NCI-H128 (cell line): ENCODE results near the gene GNG4.
"Not testable (repeated sequence)": the region's sequence is repeated elsewhere in the genome, so short reads cannot be mapped to it uniquely, and the experiment has no call there.

ENCODE experiments used
- DNase-seq: peaks from one replicate; lab custom pipeline; 2025; ENCODE audit not compliant: unreplicated experiment; lab: John Stamatoyannopoulos, UW

The GNG4 gene

DNA sequence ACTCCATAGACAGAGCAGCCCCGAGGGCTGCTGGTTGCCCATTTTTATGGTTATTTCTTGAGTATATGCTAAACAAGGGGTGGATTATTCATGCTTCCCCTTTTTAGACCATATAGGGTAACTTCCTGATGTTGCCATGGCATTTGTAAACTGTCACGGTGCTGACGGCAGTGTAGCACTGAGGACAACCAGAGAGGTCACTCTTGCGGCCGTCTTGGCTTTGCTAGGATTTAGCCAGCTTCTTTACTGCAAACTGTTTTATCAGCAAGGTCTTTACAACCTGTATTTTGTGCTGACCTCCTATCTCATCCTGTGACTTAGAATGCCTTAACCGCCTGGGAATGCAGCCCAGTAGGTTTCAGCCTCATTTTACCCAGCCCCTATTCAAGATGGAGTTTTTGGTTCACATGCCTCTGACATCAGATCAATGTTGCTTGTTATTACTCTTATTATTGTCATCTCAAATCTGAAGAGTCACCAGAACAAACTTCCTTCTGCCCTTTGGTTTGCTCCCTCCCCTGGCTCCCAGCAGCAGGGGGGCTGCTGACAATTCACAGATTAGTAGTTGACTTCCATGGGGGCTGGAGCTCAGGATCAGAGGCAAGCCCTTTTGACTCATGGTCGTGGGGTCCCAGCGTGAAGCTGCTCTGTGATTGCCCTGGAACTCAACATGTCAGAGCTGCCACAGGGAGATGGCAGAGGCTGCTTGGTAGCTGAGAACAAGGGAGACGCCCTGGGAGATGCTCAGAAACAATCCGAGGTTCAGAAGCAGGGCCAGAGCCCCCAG is 103.0 kb downstream of the GNG4 start:
- not testable (repeated sequence) for DNase-seq

DNA sequence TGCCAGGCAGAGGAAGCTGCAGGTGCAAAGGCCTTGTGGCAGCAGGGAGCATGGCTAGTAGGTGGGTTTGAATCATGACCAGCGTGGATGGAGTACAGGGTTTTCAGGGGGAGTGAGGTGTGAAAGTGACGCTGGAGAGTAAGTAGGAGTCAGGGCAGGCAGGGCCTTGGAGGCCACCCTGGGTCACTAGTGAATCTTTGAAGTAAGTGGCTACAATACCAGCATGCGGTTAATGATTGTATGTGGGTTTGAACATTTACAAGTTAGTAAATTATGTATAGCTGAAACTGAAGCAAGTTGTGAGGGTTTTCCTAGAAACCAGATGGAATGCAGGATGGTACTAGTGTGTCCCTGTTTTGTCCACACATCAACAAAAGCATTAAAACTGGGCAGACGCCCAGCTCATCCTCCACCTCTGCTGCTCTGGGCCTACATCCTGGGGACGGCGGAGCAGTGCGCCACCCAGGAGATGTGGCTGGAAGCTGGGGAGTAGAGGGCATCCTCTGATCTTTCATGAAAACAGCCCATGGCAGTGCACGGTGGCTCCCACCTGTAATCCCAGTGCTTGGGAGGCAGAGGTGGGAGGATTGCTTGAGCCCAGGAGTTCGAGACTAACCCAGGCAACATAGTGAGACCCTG is 104.2 kb downstream of the GNG4 start:
- no peak for DNase-seq

DNA sequence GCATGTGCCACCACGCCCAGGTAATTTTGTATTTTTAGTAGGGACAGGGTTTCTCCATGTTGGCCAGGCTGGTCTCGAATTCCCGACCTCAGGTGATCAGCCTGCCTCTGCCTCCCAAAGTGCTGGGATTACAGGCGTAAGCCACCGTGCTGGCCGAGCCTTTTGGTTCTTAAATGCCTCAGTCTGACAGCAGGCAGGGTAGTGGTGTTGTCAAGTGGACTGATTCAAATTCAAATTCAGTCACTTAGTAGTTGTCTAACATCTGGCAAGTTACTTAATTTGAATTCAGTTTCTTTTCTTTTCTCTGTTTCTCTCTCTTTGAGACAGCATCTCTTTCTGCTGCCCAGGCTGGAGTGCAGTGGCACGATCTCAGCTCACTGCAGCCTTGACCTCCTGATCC is 106.7 kb downstream of the GNG4 start:
- DNase-seq = not testable (repeated sequence)

- no peak for DNase-seq
These were observed 116.0 kb downstream of the GNG4 start for GRCh38 chr1:235533476-235534168.

- no peak for DNase-seq
These were observed 117.2 kb downstream of the GNG4 start for GRCh38 chr1:235532360-235532759.

GRCh38 chr1:235527196-235527814 is 122.3 kb downstream of the GNG4 start:
- no peak for DNase-seq

DNA sequence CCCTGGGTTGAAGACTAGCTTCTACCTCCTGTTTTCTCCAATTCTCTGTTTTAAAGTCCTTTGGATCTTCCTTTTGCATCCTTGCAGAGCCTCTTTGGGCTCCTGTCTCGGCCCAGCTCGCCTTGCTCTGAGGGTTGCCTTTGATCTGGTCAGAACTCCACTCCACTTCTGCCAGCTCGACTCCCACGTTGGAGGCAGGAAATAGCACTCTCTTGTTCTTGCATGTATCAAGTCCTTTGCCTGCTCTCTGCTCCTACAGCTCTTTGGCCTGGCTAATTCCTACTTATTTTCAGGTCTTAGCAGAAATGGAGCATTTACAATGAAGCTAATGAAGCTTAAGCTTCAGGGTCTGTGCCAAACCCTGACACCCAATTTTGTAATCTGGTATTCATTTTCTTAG is 124.3 kb downstream of the GNG4 start:
- no peak for DNase-seq

DNA sequence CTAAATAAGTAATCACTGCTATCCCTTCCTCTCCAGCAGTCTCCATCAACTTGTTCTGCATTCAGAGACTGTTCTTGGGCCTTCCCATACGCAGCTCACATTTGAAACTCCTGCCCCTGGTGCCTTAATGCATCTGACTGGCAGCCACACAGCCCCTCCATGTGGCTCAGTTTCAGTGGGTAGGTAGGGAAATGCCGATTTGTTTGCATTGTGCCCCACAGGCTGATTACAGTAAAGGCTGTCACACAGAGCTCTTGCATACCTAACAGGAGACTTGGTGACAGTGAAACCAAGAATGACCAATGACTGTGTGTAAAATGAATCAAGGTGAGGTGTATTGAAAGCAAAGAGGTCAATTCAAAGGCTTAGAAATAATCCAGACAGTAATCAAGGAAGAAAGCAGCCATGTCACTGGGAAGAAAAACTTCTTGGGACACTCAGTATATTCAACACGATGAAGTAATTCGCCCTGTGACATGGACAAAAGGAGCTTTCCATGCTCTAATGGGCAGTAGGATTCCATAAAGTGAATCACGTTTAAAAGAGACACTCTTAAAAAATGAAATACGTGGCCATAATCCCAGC is 132.6 kb downstream of the GNG4 start:
- no peak for DNase-seq

DNA sequence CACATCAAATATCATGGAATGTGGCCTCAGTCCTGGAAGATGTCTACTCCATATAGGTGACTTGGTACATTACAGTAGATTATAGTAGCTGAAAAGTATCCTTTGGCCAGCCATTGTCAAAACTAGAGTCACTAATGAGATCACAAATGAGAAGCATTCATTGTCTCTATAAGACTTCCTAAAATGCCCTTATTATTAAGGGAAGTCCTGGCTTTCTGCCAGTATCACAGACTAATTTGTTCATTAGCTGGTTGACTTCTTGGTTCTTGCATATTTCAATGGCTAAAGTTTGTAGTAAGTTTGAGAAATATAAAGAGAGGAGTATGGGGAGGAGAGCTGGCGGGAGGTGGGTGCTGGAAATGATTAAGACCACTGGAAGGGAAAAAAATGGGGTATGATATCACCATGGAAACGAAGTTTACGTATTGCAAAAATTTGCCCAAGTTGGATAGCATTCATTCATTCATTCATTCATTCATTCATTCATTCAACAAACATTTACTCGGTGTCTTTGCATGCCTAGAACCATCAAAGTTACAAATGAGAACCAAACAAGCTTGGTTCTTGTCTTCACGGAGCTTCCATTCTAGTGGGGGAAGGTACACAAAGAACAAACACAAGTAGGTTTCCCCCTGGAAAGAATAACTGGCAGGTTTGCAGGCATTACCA is 133.6 kb downstream of the GNG4 start:
- DNase-seq = no peak

- DNase-seq = peak; percentile 57
These were observed 135.9 kb downstream of the GNG4 start for GRCh38 chr1:235513495-235514366.

DNA sequence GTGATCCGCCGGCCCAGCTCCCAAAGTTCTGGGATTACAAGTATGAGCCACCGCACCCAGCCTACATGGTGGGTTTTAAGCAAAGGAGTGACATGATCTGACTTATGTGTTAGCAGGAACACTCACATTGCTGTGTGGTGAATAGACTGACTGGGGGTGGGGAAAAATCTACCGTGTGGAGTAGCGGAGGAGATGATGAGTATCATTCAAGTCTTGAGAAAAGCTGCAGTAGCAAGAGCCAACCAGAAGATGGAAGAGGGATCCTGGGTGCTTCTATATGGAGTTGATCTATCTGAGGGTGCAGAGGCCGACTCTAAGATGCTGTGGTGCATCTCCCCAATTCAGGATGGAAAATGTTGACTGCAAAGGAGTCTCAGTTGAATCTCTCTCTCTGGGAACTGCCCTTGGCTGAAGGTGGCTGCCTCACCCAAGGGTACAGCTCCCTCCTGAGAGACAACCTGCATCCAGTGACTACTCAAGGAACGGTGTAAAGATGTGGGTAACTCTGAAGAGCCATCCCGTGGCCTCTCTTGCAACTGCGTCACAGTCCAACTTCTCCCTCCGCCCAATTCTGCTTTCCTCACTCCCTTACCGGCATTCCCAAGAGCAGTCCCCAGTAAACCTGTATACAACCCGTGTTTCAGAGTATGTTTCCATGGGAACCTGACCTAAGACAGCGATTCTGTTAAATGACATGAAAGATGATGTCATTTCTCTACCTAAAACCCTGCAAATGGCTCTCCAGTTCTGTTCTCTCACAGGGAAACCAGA is 137.9 kb downstream of the GNG4 start:
- DNase-seq = no peak

DNA sequence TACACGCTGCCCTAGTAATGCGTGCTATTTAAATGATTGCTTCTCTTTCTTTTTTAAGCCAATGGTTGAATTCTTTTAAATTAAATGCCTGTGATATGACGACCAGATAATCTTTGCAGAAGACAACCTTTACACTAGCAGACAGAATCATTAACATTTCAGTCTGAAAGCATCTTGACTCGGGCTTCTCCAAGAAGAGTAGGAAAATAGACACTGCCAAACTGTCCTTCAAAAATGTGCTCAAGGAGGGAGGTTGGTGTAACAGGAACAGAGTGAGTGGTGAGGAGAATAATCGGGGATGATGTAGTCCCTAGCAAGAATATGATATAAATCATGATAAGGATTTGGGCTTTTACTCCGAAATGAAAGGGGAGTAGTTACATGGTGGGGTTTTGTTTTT is 138.8 kb downstream of the GNG4 start:
- no peak for DNase-seq

DNA sequence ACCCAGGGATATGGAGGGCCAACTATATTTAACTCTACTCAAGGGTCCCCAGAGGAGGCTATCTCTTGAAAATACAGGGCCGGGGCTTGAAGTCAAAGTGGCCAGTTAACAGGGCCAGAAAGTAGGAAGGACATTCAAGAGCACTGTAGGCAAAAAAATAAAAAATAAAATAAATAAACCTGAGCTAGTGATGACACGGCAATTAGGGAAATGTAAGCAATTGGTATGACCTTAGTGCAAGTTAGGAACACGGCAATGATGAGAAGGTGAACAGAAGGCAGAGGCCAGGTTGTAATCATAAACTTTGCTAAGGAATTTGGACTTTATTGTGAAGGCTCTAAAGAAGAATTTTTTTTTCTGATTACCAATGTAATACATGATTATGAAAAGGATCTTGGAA is 142.0 kb downstream of the GNG4 start:
- no peak for DNase-seq

GRCh38 chr1:235504494-235505222 is 144.9 kb downstream of the GNG4 start:
- DNase-seq = peak; percentile 99

DNA sequence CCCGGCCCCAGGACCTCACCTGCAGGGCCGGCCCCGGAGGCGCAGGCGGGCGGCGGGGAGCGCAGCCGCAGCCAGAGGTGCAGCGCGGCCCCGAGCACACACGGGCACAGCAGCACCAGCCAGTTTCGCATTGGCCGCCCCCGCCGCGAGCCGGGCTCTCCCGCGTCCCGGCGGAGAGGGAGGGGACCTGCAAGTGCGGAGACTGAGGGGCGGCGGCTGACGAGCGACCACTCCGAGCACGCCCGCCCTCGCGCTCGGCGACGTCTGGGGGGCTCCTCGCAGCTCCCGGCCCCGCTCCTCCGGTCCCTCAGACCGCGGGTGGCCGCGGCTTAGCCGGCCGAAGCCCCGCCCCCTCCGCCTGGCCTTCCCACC is 145.5 kb downstream of the GNG4 start, which contains the start of gene B3GALNT2:
Gene B3GALNT2 (minus strand): TSS at position 331 of the 372 bp plus-strand sequence. CDS start 200 bp downstream, at position 131.
- no peak for DNase-seq

DNA sequence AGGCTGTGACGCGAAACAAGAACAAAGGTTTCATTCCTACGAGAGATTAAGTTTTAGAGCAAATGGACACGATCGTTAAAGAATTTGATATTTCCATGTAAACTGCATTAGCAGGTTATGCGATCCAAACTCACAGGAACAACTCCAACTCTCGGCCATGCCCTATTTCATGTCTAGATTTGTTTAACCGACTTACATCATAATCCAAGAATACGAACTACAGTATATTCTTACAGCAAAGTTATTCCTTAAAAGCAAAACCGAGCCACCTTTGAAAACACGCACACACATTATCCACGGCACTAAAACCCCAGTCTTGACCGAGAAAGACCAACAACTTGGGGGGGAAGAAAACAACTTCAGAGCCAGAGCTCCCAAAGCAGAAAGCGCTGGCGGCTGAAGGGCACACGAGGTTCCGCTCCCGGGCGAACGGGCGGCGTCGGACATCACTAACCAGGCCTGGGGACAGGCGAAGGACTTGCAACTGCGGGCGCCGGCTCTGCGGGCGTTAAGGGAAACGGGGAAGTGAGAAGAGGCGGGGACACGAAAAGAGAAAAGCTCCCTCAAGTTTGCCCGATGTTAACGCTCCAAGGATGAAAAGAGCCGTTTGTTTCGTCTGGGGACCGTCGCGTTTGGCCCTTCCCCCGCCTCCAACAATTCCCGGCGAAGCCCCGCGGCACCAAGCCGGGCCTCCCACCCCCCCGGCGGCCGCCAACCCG is 146.0 kb downstream of the GNG4 start:
- DNase-seq = peak; percentile 54

DNA sequence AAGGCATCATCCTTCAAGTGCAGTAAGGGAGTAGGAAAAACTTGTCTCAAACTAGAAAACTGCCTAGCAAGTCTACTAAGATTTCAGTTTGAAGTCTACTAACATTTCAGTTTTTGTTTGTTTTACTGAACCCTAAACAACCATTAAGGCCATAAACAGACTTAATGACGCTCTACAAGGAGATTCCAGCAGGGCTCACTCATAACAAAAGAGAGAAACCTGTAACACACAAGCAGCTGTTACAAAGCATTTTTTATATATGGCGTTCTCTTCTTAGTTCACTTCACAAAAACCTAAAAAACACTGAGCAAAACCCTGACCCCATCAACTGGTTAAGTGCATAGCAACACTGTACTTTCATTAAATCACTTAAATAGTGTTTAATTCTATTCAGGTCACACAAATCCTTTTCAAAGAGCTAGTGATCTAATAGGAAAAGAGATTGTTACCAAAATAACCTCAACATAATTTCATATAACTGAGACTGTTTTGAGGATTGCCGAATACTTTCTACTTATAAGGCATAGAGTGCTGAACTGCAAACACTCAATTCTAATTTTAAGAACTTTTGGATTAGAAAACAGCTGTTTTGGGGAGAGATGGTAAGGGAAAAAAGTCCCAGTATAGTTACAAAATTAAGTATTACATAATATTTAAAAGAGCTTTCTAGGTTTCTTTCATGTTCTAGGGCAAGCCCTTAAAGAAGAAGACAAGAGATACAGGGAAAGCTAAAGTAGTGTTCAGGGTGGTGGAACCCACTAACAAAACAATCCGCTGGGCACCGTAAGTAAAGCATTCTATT is 146.8 kb downstream of the GNG4 start:
- DNase-seq = no peak
